8988T (cell line): ENCODE results near the gene HBB.

Experiments used
- DNase-seq: peaks from one replicate; pipeline ENCODE4 v3.0.0; 2011

The HBB gene

GRCh38 chr11:5224538-5225479 lies 2.1 kb downstream of the HBB start:
- no peak for DNase-seq

DNA sequence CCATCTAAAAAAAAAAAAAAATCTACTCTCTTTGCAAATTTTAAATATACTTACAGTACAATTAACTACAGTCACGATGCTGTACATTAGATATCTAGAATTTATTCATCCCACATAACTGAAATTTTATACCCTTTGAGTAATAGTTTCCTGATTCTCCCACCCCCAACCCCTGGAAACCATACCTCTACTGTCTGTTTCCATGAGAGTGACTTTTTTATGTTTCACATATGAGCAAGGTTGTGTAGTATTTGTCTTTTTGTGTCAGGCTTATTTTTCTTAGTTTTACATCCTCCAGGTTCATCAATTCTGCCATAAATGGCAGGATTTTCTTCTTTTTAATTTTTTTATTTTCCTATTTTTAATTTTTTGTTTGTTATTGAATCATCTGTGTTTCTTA lies 3.2 kb downstream of the HBB start:
- no peak for DNase-seq

GRCh38 chr11:5223146-5223545 lies 3.7 kb downstream of the HBB start:
- DNase-seq: no peak

DNA sequence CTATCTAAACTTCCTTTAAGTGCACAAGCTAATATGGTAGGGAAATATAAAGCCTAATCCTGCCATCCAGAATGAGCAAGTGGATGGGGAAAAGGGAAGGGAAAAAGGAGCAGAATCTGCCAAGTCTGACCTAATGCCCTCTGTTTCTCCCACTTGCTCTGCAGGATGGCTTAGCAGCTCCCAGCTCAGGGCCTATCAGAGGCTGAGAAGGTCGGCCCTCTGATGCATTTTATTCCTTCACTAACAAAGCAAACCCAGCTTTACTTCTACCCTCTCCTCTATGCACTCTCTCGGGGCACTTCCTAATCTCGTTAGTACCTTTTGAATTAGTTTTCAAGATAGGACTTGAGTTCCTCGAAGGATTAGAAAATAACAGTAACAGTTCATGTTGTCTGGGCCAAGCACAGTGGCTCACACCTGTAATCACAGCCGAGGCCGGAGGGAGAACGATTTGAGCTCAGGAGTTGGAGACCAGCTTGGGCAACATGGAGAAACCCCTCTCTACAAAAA lies 16.4 kb downstream of the HBB start:
- DNase-seq: no peak

GRCh38 chr11:5204787-5205186 lies 22.1 kb downstream of the HBB start:
- peak; percentile 22 for DNase-seq

GRCh38 chr11:5203366-5203765 lies 23.5 kb downstream of the HBB start:
- DNase-seq: no peak

DNA sequence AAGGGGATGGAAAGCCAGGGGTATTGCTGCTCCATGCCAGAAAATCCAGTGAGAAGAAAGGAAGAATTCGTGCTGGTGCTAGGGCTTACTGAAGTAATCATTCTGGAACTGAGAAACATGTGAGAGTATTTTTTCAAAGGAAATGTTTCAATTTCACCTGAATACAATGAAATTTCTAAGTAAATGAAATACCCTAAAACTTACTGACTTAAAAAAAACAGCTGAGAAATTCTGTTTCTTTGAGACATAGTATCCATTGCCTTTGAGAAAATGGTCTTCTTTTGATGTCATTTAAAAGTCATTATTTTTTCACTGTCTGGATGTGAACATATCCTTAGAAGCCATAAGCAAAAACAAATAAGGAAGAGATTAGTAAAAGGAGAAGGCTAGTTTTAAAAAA lies 26.3 kb downstream of the HBB start, which contains the start of gene OR51V1:
Gene OR51V1, minus strand, starts transcription at position 101 of the 400 bp plus-strand sequence. Its CDS starts 0 bp downstream, at position 101.
- DNase-seq: no peak

GRCh38 chr11:5198285-5198684 lies 28.6 kb downstream of the HBB start:
- no peak for DNase-seq

DNA sequence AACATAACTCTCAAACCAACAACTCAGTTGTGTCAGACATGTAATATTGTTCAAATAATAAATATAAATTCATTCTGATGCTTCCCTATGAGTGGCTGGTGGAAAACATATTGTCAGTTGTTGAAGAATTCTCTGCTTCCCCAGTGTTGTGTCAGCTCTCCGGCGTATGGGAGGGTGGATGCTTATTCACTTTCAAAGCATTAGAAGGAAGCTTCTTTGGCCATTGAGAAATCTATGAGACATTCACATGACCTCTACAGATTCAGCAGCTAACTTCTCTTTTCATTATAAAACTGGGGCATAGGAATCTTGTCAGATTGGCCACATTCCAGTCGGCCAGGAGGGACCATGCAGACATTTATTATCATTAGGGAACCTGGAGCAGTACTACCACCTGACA lies 29.3 kb downstream of the HBB start:
- DNase-seq: no peak

DNA sequence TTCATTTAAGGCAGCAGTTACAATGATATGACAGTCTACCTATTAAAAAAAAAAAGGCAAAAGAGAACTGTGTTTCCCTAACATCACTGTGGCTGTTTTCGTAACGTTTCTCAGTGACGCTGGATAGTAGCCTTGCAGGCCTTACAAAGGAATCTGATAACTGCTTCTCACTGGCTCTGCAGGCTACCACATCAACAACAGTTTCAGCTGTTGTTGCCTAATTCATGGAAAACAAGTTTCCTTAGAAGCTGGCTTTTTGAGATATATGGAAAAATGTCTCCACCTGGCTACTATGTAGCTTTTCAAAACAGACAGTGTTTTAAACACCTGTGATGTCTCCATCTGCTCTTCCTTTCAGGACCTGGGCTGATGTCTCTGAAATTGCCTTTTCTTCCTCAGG lies 30.1 kb downstream of the HBB start:
- DNase-seq: no peak

- no peak for DNase-seq
Measured at GRCh38 chr11:5196067-5196466, 30.8 kb downstream of the HBB start.

GRCh38 chr11:5192738-5193137 lies 34.1 kb downstream of the HBB start:
- no peak for DNase-seq

DNA sequence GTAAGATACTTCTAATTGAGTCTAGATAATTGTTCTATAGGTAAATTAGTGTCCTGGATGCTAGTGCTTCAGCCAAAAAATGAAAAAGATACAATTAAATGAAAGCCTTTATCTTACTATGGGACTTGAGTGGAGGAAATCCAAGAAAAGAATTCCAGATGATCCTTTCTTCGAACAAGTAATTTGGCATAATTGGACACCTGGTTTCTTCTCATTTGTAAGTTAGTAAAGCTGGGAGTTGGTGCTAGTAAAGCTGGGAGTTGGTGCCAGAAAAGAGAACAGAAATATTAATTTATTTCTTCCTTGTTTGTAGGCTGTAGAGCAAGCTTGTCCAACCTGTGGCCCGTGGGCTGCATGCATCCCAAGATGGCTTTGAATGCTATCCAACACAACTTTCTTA lies 38.7 kb downstream of the HBB start:
- no peak for DNase-seq

DNA sequence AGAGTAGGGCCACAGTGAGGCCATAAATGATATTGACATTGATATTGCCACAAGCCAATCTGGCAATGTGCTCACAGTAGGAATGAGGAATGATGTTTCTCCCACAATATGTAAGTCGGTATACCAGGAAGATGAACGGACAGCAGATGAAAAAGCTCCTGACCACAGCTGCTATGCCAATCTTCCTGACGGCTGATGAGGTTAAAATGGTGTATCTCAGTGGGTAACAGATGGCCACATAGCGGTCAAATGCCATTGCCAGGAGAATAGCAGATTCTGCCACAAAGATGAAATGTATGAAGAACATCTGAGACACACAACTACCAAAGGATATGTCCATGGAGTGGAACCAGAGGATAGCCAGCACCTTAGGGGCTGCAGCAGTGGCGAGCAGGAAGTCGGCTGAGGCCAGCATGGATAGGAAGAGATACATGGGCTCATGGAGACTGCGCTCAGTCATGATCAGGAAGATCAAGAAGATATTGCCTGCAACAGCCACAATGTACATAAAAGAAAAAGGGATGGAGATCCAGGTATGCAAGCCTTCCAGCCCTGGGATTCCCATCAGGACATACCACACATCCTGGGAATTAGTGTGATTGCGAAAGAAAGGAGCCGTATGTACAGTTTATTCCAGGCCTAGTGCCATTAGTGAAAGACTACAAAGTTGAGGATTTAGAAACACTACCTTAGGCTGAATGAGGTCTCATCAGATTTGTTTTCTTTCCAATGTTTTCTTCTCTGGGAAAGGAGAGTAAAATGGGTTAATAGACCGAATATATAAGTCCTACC lies 48.6 kb downstream of the HBB start:
- DNase-seq: no peak
